Ovary (tissue), 9 donors: ENCODE measurements around the gene EZR. TPM values are rescaled to one million over a fixed set of nuclear protein-coding genes. Genes with fewer than 3 reads are reported as not detected.

Experiments
- DNase-seq, 5 donors: peaks; one replicate each; pipeline ENCODE4 v3.0.0-alpha.2; 2019 to 2020
- H3K27ac ChIP-seq, 2 donors: fragments of 200-600 bp; one replicate each; pipeline versions ENCODE4 v1.5.1 to v1.8.0; 2019 to 2022
- H3K27me3 ChIP-seq: fragments of 200-600 bp; one replicate; pipeline ENCODE4 v1.8.0; 2022
- H3K36me3 ChIP-seq: fragments of 200-600 bp; sonication (generic); one replicate; pipeline ENCODE4 v1.5.1; 2019
- H3K4me1 ChIP-seq: one replicate; pipeline ENCODE4 v1.8.1; 2013; ENCODE audit warnings: mild to moderate bottlenecking, moderate library complexity; ENCODE audit not compliant: insufficient read depth
- H3K4me3 ChIP-seq: fragments of 200-600 bp; sonication (generic); one replicate; pipeline ENCODE4 v1.5.1; 2017
- H3K9me3 ChIP-seq, 2 donors: fragments of 200-600 bp in 1 of 2; sonication (generic) in 1 of 2; one replicate each; pipeline versions ENCODE4 v1.5.1 to v1.8.1; 2013 to 2019; ENCODE audit warnings: mild to moderate bottlenecking in 1 of 2, moderate library complexity in 1 of 2
- EP300 ChIP-seq: sonication (generic); formaldehyde crosslinking; IDR thresholded peaks from one replicate; pipeline ENCODE4 v1.6.1; 2017; ENCODE audit warnings: antibody characterized with exemption
- POLR2A ChIP-seq: fragments of 450-650 bp; IDR thresholded peaks from one replicate; pipeline ENCODE4 v1.6.1; 2017; ENCODE audit warnings: antibody characterized with exemption, mild to moderate bottlenecking, moderate library complexity
- WGBS, 3 donors: extraction: QIAGEN DNeasy Blood & Tissue Kit in 1 of 3; methylation state at CpG; one replicate each; pipeline versions ENCODE4 v1.1.5 to v1.1.7; 2013 to 2017; 5-methylcytosine and 5-hydroxymethylcytosine counted together
- intact Hi-C, 4 donors: fragments of 100-400 bp; cut with DNase I; formaldehyde crosslinking; loops; one replicate each; pipeline versions ENCODE4 v1.11.0 to v1.15.1; 2022 to 2023
- polyA plus RNA-seq, 2 donors: library from polyadenylated mRNA; stranded (reverse); fragments of 200-250 nt in 1 of 2; fragments of 350-450 nt in 1 of 2; fragmentation: Illumina TruSeq in 1 of 2; extraction: RNeasy Lipid Tissue Mini Kit (QIAGEN cat#74804) in 1 of 2; gene quantifications; one replicate each; pipeline ENCODE4 v1.2.3, GENCODE V29; 2013 to 2014
- total RNA-seq, 7 donors: library from RNA; depleted of rRNA in 2 of 7; stranded (reverse); fragments of >200 nt in 2 of 7; fragmentation: NEBNext Ultra II Directional in 3 of 7; extraction: Animal tissue kit (Norgen Biotek cat#: 25700) in 3 of 7; gene quantifications; one replicate each; pipeline versions ENCODE4 v1.1.0 to v1.2.4, GENCODE V29; 2016 to 2023
- TF ChIP-seq, protein P1 (sequence below), 3 donors: fragments of 450-650 bp in 2 of 3; fragments of 200-600 bp in 1 of 3; IDR thresholded peaks; one replicate each; pipeline versions ENCODE4 v1.5.1 to v1.8.0; 2016 to 2022; ENCODE audit warnings: antibody characterized with exemption in 3 of 3, mild to moderate bottlenecking in 1 of 3
- donor health status: DM: no; HTN: no; CAD: no; lungs with moderate emphysema.
- donor health status: DM: no; HTN: no; CAD: no.
- donor health status: Bipolar disorder and iron deficiency.
- donor health status: DM: yes; HTN: yes; CAD: no.
- donor health status: DM: no; HTN: no; CAD: no.
- donor health status: DM: yes; HTN: yes; CAD: no.

The EZR gene
- total and polyA plus RNA-seq, 9 donors = 39.0 to 214 (median 85.6) TPM

DNA sequence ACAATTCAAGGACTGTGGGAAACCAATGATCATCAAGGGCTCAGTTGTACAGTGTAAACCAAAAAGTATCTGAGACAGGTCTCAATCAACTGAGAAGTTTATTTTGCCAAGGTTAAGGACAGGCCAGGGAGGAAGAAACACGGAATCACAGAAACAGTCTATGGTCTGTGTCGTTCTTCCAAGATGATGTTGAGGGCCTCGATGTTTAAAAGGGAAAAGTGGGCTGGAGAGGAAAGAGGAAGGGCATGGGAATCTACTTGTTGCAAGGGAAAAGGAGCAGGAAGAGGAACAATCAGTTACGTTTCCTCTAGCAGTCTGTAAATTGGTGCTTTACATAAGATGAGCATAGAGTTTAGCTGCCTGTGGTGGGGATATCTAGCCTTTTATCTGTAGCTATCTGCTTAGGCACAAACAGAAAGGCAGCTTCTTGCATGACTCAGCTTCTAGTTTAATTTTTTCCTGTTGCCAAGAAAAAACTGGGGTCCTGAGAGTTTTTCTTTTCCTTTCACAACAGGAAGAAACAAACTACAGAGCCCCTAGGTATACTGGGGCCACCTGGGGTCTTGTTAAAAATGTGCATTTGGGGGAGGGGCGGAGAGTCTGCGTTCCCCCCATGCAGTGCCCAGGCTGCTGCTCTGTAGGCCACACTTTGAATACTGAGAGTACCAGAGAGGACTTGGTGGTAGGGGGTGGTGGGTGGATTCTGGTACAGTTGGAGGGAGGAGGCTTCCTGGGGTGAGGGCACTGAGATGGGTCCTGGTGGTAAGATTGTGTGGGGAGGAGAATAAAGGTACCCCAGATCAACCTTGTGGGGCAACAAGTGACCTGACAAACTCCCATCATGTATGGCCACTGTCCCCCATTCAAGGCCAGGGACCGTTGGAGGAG is 35.3 kb upstream of the EZR start:
- DNase-seq = no peak
- Histone ChIP-seq H3K4me1 (peaks cover 2% of the 10 kb centered on the region), H3K9me3 (no peaks in the 10 kb centered on the region), H3K27ac (no peak overlapping the region), H3K4me3 (no peak overlapping the region), H3K36me3 (no peaks in the 10 kb centered on the region), H3K27me3 (no peaks in the 10 kb centered on the region)
- intact Hi-C loops = no loop called here
- 85 to 89% (median 86%) methylated on average over 7 of the region's 7 CpGs for WGBS, 3 donors
- TF ChIP-seq EP300 (no peak), POLR2A (no peak)
- TF ChIP-seq, protein P1, sequence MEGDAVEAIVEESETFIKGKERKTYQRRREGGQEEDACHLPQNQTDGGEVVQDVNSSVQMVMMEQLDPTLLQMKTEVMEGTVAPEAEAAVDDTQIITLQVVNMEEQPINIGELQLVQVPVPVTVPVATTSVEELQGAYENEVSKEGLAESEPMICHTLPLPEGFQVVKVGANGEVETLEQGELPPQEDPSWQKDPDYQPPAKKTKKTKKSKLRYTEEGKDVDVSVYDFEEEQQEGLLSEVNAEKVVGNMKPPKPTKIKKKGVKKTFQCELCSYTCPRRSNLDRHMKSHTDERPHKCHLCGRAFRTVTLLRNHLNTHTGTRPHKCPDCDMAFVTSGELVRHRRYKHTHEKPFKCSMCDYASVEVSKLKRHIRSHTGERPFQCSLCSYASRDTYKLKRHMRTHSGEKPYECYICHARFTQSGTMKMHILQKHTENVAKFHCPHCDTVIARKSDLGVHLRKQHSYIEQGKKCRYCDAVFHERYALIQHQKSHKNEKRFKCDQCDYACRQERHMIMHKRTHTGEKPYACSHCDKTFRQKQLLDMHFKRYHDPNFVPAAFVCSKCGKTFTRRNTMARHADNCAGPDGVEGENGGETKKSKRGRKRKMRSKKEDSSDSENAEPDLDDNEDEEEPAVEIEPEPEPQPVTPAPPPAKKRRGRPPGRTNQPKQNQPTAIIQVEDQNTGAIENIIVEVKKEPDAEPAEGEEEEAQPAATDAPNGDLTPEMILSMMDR (IDR thresholded peaks at IDR 0.05) = no peak

DNA sequence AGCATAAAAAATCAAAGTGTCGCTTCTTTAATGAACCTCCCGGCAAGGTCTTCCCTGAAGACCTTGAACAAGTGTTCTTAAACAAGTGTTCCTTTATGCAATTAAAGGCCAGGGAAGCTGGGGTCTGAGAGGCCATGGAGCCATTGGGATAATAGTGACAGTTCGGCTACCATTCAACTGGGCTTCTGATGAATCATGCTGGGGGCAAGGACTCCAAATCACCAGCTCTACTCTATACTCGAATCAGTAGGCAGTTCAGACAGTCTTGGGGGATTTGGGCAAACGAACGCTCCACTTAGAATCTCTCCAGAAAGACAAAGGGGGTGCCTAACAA is 34.7 kb upstream of the EZR start:
- DNase-seq = no peak
- intact Hi-C loops = no loop called here
- no peaks in the 10 kb centered on the region for H3K36me3 ChIP-seq
- WGBS, 3 donors = 78 to 84% (median 83%) methylated on average over 6 of the region's 6 CpGs
- H3K27me3 ChIP-seq = no peaks in the 10 kb centered on the region
- TF ChIP-seq EP300 = no peak
- TF ChIP-seq, protein P1 (IDR thresholded peaks at IDR 0.05) = no peak
- no peak for TF ChIP-seq POLR2A
- H3K27ac ChIP-seq = no peak overlapping the region
- H3K4me1 ChIP-seq = peaks cover 2% of the 10 kb centered on the region
- H3K9me3 ChIP-seq = no peaks in the 10 kb centered on the region
- H3K4me3 ChIP-seq = no peak overlapping the region

DNA sequence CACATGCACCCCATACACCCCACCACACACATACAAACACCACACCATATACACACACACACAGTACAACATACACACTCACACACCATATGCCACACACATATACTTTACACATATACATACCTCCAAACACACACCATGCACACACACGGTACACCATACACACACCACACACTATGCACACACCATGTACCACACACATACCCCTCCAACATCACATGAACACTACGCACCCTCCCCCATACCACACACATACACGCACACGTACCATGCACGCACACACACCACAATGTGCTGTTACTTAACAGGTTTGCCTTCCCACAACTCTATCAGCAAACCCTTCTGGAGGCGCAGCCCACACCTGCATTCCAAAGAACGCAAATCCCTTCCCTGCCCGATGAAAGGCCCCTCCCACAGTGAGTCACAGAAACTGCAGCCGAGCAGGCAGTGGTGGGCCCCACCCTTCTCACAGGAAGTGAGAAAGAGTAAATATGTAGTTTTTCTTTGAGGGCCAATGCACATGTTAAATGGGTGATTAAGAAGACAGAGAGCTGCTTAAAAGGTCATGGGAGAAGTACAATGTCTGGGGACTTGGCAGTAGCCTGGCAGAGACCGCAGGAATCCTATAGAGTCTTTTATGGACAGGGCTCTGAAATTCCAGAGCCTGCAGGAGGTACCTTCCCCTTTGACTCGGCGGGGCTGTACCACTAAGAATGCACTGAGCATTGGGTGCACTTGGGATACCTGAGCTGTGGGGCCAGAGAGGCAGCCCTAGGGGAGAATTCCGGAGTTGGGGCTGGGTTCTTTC is 34.1 kb upstream of the EZR start:
- TF ChIP-seq, protein P1 (IDR thresholded peaks at IDR 0.05) = no peak
- TF ChIP-seq POLR2A = no peak
- TF ChIP-seq EP300 = no peak
- intact Hi-C loops = no loop called here
- DNase-seq = peak; percentile 43 to 65 (median 53)
- 43 to 49% (median 48%) methylated on average over 13 of the region's 13 CpGs for WGBS, 3 donors
- no peaks in the 10 kb centered on the region for H3K9me3 ChIP-seq
- no peak overlapping the region for H3K4me3 ChIP-seq
- no peak overlapping the region for H3K27ac ChIP-seq
- H3K27me3 ChIP-seq = no peaks in the 10 kb centered on the region
- peaks cover 2% of the 10 kb centered on the region for H3K4me1 ChIP-seq
- no peaks in the 10 kb centered on the region for H3K36me3 ChIP-seq

DNA sequence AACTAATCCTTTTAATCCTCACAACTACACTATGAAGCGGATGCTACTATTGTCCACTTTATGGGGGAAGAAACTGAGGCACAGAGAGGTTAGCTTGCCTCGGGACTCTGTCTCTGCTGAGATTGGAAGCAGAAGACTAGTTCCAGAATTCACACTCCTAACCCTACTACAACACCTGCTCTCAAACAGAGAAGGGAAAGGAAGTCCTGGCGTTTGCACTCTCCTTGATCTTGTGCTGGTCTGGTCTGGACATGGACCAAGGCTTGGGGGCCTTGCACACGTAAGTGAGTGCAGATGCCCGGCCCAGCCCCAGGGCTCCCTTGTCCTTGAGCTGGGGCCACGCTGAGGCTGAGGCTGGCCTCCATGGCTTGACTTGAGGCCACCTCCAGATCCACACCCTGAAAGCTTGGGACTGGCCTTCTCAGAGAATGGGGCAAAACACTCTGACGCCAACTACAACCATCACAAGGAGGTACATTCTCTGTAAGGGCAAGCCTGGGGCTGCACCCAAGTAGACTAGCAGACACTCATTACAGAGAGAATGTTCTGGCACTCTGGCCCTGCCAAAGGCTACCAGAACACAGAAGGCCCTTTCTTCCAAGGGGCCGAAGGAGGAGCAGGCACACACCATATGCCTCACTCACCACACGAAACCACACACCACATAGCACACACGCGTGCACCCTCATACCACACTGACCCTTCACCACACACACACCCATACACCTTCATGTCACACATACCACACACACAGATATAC is 33.3 kb upstream of the EZR start:
- no peak for DNase-seq

More for the DNA sequence above, 33.3 kb upstream of the EZR start:
- Histone ChIP-seq H3K36me3 (no peaks in the 10 kb centered on the region), H3K9me3 (no peaks in the 10 kb centered on the region), H3K27ac (no peak overlapping the region), H3K4me1 (peaks cover 2% of the 10 kb centered on the region), H3K27me3 (no peaks in the 10 kb centered on the region), H3K4me3 (no peak overlapping the region)
- intact Hi-C loops = no loop called here
- TF ChIP-seq, protein P1 (IDR thresholded peaks at IDR 0.05) = no peak
- TF ChIP-seq POLR2A (no peak), EP300 (no peak)
- 86 to 96% (median 96%) methylated on average over 9 to 11 of the region's 11 CpGs for WGBS, 3 donors
